ENCODE measurements around the gene KIF5C.
A peak's percentile ranks its signal among the peaks of the same experiment; 100 is the strongest.

The KIF5C gene

DNA sequence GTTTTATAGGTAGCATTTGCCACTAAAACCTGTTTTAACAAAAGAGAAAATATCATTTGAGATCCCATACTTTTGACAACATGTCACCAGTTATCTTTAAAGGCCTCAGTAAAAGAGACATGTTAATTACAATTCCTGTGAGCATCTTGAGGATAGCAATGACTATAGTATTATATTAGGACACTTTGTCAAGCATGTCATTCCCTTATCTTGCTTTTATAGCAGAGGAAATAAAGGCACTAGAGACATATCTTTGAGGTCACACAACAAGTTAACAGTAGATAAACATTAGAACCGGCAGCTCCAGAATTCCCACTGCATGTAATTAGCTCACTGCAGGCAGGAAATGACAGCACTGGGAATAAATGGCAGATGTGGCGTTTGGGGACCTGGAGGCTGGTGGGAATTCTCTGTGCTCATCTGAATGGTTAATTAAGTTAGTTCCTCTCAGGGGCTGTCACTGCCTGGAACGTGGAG is 189.4 kb downstream of the KIF5C start (continued):
- peak; percentile 61 for TF ChIP-seq ZNF366 (tag by site-specific recombination; conservative IDR thresholded peaks at IDR 0.05)
- TF ChIP-seq PRDM4 (tag by site-specific recombination; IDR thresholded peaks at IDR 0.05), result peak; percentile 76
- no peak for TF ChIP-seq ZNF549 (tag by site-specific recombination; IDR thresholded peaks at IDR 0.05)
- TF ChIP-seq ZNF624 (tag by site-specific recombination; IDR thresholded peaks at IDR 0.05), result no peak
- TF ChIP-seq ZNF174 (tag by site-specific recombination; IDR thresholded peaks at IDR 0.05), result no peak
- no peak for TF ChIP-seq ZNF302 (tag by site-specific recombination; IDR thresholded peaks at IDR 0.05; ENCODE audit: low read depth)
- no peak for TF ChIP-seq ZNF248 (tag by site-specific recombination; IDR thresholded peaks at IDR 0.05)
- no peak for TF ChIP-seq ZNF529 (tag by site-specific recombination; IDR thresholded peaks at IDR 0.05; ENCODE audit: insufficient replicate concordance)
- peak; percentile 97 for TF ChIP-seq SP7 (tag by site-specific recombination; IDR thresholded peaks at IDR 0.05)
- TF ChIP-seq HOXD13 (CRISPR knock-in tag; IDR thresholded peaks at IDR 0.05; ENCODE audit: borderline replicate concordance), result peak; percentile 77
- TF ChIP-seq KLF17 (tag by site-specific recombination; IDR thresholded peaks at IDR 0.05), result no peak
- TF ChIP-seq, protein P1, sequence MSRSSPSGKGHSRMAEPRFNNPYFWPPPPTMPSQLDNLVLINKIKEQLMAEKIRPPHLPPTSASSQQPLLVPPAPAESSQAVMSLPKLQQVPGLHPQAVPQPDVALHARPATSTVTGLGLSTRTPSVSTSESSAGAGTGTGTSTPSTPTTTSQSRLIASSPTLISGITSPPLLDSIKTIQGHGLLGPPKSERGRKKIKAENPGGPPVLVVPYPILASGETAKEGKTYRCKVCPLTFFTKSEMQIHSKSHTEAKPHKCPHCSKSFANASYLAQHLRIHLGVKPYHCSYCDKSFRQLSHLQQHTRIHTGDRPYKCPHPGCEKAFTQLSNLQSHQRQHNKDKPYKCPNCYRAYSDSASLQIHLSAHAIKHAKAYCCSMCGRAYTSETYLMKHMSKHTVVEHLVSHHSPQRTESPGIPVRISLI (tag by site-specific recombination; IDR thresholded peaks at IDR 0.05), result no peak
- no peak for TF ChIP-seq ZNF548 (tag by site-specific recombination; IDR thresholded peaks at IDR 0.05)
- peak; percentile 87 for TF ChIP-seq TRIM28 (IDR thresholded peaks at IDR 0.05; ENCODE audit: borderline replicate concordance, low read length)
- 0 out of 2 replicates have a peak, but pooled peaks have one; percentile 30 for TF ChIP-seq ZNF596 (tag by site-specific recombination; IDR thresholded peaks at IDR 0.05)
- no peak for TF ChIP-seq GLI4 (tag by site-specific recombination; IDR thresholded peaks at IDR 0.05)
- TF ChIP-seq ZNF701 (tag by site-specific recombination; IDR thresholded peaks at IDR 0.05), result no peak
- TF ChIP-seq, protein P2, sequence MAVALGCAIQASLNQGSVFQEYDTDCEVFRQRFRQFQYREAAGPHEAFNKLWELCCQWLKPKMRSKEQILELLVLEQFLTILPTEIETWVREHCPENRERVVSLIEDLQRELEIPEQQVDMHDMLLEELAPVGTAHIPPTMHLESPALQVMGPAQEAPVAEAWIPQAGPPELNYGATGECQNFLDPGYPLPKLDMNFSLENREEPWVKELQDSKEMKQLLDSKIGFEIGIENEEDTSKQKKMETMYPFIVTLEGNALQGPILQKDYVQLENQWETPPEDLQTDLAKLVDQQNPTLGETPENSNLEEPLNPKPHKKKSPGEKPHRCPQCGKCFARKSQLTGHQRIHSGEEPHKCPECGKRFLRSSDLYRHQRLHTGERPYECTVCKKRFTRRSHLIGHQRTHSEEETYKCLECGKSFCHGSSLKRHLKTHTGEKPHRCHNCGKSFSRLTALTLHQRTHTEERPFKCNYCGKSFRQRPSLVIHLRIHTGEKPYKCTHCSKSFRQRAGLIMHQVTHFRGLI (tag by site-specific recombination; IDR thresholded peaks at IDR 0.05), result no peak
- no peak for TF ChIP-seq ZFHX2 (tag by site-specific recombination; conservative IDR thresholded peaks at IDR 0.05)
- 0 out of 2 replicates have a peak, but pooled peaks have one; percentile 53 for TF ChIP-seq ZSCAN30 (tag by site-specific recombination; IDR thresholded peaks at IDR 0.05)
- TF ChIP-seq ZBTB1 (tag by site-specific recombination; IDR thresholded peaks at IDR 0.05), result no peak
- TF ChIP-seq ZNF707 (tag by site-specific recombination; IDR thresholded peaks at IDR 0.05), result no peak
- peak; percentile 56; the same call in 1 of the 2 replicates for TF ChIP-seq SCRT2 (tag by site-specific recombination; IDR thresholded peaks at IDR 0.05)
- no peak; the same call in 1 of the 2 replicates for TF ChIP-seq KLF7 (tag by site-specific recombination; IDR thresholded peaks at IDR 0.05; ENCODE audit: borderline replicate concordance)
- TF ChIP-seq ZXDB (tag by site-specific recombination; IDR thresholded peaks at IDR 0.05), result peak; percentile 91
- no peak for TF ChIP-seq ZNF274 (IDR thresholded peaks at IDR 0.05; ENCODE audit: low read length)
- TF ChIP-seq ZNF274 (tag by site-specific recombination; IDR thresholded peaks at IDR 0.05; ENCODE audit: borderline replicate concordance), result no peak
- TF ChIP-seq ZNF610 (tag by site-specific recombination; IDR thresholded peaks at IDR 0.05; ENCODE audit: borderline replicate concordance), result 0 out of 2 replicates have a peak, but pooled peaks have one; percentile 44
- no peak for TF ChIP-seq ZNF555 (tag by site-specific recombination; conservative IDR thresholded peaks at IDR 0.05)
- TF ChIP-seq ZBTB11 (tag by site-specific recombination; conservative IDR thresholded peaks at IDR 0.05; ENCODE audit: low read depth), result no peak
- TF ChIP-seq ZIC2 (tag by site-specific recombination; IDR thresholded peaks at IDR 0.05), result no peak
